ENCODE results near the gene JCAD. TPM values are rescaled to one million over a fixed set of nuclear protein-coding genes. Genes with fewer than 3 reads are reported as not detected.
"Not testable (repeated sequence)": the region's sequence is repeated elsewhere in the genome, so short reads cannot be mapped to it uniquely, and the experiment has no call there.

Gene JCAD, protein sequence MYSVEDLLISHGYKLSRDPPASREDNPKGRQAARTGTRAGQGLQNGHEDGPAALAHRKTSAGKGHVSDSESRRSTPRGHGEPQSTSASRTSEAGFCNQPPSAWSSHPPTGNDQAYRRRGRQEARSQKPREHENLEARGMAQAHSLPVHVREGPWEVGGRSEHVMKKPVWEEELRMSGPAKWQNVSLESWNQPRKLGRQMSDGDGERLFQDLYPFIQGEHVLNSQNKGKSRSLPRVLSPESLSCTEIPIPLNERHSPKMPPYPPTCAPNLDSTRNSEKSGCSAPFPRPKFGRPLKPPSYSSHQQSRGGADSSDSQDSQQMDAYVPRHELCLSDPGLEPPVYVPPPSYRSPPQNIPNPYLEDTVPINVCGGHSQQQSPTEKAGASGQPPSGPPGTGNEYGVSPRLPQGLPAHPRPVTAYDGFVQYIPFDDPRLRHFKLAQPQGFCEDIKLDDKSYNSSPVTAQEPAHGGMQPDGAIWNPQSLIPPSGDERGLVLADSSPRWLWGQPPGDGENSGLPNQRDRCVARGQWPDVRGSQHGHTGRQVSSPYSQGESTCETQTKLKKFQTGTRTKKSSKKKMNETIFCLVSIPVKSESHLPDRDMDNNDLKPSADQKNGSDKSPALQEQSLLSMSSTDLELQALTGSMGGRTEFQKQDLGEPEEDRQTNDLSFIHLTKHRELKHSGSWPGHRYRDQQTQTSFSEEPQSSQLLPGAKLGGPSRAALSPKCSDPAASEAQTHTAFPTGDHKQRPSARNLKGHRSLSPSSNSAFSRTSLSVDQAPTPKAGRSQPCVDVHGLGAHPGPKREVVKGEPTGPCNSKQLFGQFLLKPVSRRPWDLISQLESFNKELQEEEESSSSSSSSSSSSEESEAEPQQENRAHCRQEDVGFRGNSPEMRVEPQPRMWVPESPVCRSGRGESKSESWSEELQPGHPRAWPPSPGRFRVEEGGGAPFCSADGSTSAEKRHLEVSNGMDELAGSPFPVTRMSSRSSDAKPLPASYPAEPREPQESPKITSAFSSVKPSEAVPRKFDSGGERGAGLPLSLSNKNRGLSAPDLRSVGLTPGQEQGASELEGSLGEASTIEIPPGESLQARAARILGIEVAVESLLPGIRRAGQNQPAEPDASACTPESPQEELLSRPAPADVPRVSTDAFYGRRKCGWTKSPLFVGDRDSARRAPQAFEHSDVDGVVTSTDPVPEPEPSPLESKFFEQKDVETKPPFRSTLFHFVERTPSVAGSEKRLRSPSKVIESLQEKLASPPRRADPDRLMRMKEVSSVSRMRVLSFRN (N-terminal part only)
- total RNA-seq = 26.1 TPM

GRCh38 chr10:30059209-30060107 is at the start of gene JCAD:
Gene JCAD, minus strand, starts transcription at chr10:30059586. Its CDS starts 11,774 bp downstream, at chr10:30047812.
- DNase-seq = peak; percentile 72

GRCh38 chr10:30106987-30107386 is 47.6 kb upstream of the JCAD start:
- DNase-seq = no peak

DNA sequence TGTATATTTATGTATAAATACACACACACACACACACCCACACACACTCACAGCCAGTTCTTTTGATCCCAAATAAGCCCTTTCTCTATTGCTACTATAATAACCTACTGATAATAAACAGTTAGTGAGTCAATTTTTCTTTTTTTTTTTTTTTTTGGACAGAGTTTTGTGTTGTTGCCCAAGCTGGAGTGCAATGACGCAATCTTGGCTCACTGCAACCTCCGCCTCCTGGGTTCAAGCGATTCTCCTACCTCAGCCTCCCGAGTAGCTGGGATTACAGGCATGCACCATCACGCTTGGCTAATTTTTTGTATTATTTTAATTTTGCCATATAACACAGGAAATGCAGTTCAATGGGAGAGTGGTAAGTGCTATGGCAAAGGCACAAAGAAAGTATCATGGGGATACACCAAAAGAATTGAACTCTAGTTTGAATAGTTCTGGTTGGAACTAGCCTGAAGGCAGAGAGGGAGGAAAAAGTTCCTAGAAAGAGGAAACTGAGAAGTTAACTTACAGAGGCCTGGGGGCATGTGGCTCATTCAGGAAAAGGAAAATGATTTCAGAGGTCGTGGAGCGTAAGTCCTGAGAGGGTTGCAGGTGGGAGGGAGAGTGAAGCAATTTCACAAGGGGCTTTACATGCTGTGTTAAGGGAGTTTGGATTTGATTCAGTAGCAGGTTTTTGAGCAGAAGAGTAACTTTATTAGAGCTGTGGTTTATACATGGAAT is 44.4 kb upstream of the JCAD start:
- DNase-seq = no peak

- not testable (repeated sequence) for DNase-seq
These were observed 40.3 kb upstream of the JCAD start for GRCh38 chr10:30099706-30100105.

- DNase-seq = no peak
These were observed 39.7 kb upstream of the JCAD start for GRCh38 chr10:30099101-30099500.

DNA sequence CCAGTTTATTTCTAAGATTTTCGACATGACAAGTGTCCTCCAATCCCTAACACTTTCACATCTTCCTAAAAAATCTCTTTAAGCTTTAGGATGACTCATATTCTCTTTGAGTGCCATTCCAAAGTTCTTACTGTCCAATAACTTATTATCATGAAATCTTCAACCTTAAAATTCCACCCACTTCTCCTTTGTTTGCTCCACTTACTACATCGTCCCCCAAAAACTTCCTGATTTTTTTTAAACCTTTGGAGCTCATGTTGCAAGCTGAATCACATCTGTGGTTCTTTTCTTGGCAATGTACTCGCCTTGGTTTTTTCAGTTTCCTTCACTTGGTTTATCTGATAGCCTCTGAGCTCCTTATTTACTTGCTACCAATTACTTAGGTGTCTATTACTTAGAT is 39.2 kb upstream of the JCAD start:
- DNase-seq = no peak

DNA sequence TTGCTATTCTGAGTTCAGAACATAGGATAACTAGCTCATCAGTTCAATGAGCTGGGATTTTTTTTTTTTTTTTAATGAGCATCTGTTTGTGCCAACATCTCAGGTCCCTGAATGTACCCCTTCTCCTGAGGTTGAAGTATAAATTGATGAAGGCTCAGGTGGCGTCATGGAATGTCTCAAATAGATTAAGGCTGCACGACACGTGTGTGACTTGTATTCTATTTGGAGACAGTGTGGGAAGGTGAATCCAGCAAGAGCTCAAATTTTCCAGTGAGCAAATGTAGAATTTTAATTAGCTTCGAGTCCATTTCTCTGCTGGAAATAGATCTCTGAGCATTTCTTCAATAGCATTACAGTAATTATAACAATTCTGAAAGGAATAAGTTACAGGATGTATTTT is 37.2 kb upstream of the JCAD start:
- no peak for DNase-seq

GRCh38 chr10:30095631-30096422 is 36.4 kb upstream of the JCAD start:
- no peak for DNase-seq

- no peak for DNase-seq
These were observed 35.2 kb upstream of the JCAD start for GRCh38 chr10:30094601-30095000.

DNA sequence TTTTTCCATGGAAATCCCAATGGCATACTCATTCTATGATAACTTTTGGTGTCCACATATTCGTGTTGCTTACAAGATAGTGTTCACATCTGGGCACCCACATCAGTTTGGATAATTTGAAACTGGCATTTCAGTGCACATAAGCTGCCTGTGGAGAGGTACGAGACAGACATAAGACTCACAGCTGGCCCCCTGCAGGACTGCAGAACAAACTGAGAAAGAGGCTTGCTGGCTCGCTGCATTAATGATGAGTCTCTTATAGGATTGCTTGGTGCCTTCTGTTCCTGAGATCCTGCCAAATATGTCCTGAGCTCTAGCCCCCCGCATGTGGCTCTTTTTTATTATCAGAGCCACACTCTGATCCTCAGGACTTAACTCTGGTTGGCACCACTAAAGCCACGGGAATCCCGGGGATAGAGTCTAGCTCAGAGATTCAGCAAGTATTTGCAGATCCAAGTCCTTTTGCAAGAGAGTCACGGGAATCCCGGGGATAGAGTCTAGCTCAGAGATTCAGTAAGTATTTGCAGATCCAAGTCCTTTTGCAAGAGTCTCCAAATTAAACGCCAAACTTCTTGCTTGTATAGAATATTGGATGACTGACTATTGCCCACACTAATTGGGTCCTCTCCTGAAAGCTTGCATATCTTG is 34.0 kb upstream of the JCAD start:
- no peak for DNase-seq

DNA sequence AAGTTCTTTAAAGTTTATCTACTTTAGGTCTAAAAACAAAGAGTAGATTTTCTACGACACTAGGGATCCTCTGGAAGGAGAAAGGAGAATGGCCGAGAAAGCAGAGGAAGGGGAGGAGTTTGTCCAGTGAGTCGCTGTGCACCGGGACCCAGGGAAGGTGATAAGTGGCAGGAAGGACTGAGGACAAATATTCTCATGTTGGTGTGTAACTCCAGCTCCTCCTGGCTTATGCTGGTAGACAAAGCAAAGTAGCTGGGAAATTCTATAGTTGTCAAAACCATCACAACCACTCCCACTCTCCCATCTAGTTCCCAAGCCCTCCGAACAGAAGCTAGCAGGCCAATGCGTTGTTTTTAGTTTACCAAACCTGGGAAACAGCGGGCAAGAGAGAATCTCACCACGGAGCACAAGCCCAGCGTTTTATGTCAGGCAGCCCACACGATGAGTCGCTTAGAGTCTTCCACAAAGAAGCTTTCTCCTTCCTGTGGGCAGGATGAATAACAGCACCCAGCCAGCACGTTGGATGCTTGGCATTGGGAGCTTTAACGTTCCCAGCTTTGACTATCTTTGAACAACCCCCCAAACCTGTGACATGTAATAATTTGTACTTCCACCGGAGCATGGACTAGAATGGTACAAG is 32.9 kb upstream of the JCAD start:
- DNase-seq = no peak

- no peak for DNase-seq
These were observed 31.8 kb upstream of the JCAD start for GRCh38 chr10:30091136-30091535.

- no peak for DNase-seq
These were observed 28.8 kb upstream of the JCAD start for GRCh38 chr10:30088178-30088577.

DNA sequence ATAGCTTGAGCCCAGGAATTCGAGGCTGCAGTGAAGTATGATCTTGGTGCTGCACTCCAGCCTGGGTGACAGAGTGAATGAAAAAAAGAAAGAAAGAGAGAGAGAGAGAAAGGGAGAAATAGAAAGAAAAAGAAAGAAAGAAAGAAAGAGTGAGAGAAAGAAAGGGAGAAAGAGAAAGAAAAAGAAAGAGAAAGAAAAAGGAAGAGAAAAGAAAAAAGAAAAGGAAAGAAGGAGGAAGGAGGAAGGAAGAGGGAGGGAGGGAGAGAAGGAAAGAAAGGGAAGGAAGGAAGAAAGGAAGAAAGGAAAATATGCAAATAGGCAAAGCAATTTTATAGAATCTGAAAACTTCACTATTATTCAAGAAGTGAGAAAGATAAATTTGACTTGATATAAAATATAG is 24.5 kb upstream of the JCAD start:
- no peak for DNase-seq

- DNase-seq = no peak
These were observed 21.8 kb upstream of the JCAD start for GRCh38 chr10:30081182-30081581.

GRCh38 chr10:30080161-30080560 is 20.8 kb upstream of the JCAD start:
- DNase-seq = no peak

- DNase-seq = no peak
These were observed 20.0 kb upstream of the JCAD start for GRCh38 chr10:30079408-30079807.

DNA sequence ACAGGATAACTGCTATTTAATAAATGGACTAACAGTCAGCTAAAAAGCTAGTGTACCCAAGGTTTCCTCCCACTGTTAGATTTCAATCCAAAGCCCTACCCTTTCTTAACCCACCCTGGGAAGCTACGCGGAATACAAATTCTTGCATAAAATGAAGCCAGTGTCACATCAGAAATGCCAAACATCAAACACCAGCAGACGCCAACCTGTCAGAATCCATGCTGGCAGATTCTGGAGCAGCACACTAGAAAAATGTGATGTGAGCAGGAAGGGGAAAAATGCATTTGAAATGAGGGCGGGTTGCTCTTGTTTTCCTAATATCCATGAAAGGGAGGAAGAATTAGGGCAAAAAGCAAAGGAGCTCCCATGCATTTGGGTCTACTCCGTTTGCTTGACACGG is 16.1 kb upstream of the JCAD start:
- no peak for DNase-seq

DNA sequence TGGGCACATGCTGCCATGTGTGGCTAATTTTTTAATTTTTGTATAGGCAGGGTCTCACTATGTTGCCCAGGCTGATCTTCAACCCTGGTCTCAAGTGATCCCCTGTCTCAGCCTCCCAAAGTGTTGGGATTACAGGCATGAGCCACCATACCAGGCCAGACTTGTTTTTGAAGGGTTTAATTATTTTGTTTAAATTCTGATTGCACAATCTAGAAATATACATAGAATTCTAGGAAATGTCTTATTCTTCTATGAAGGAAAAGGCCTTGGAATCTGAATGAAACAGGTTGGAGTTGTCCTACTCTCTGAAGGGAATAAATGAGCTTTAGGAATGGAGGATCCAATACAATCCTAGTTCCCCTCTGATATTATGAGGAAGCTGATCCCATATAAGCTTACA is 15.5 kb upstream of the JCAD start:
- no peak for DNase-seq
